OCI-LY7 (cell line): ENCODE results near the gene OLFML2B. TPM values are rescaled to one million over a fixed set of nuclear protein-coding genes. Genes with fewer than 3 reads are reported as not detected.
A peak's percentile ranks its signal among the peaks of the same experiment; 100 is the strongest.

ENCODE experiments used
- BruUV-seq: library from RNA; stranded (reverse); fragments of 400-500 nt; replicated peaks from 2 replicates; lab custom pipeline; 2021; lab: Mats Ljungman, UMichigan
- CTCF ChIA-PET: fragments of 300-600 bp; sonication (Branson Sonifier 250); formaldehyde crosslinking; loops from one replicate; lab custom pipeline; 2022; ENCODE audit warnings: antibody characterized with exemption; ENCODE audit not compliant: unreplicated experiment; lab: Charles Lee
- POLR2A ChIA-PET: fragments of 300-600 bp; sonication (Branson Sonifier 250); formaldehyde crosslinking; loops from one replicate; lab custom pipeline; 2022; ENCODE audit warnings: antibody characterized with exemption; lab: Charles Lee
- DNase-seq: peaks from one replicate; pipeline ENCODE4 v3.0.0-alpha.2; 2015; ENCODE audit warnings: low spot score
- H2AFZ ChIP-seq: fragments of 200-600 bp; sonication (generic), shearing (Covaris generic); 2 replicates; pipeline ENCODE4 v1.6.1; 2014; ENCODE audit warnings: mild to moderate bottlenecking, antibody characterized with exemption, low read length, moderate library complexity
- H3K27ac ChIP-seq: fragments of 200-600 bp; sonication (generic); 2 replicates; pipeline ENCODE4 v1.5.1; 2014; ENCODE audit warnings: mixed run types, low read depth, mild to moderate bottlenecking, moderate library complexity, low read length, inconsistent platforms; ENCODE audit not compliant: poor library complexity, severe bottlenecking
- H3K36me3 ChIP-seq: fragments of 200-600 bp; sonication (generic); 2 replicates; pipeline ENCODE4 v1.6.1; 2014; ENCODE audit warnings: mild to moderate bottlenecking, antibody characterized with exemption, low read length, moderate library complexity, mixed read lengths; ENCODE audit not compliant: insufficient read depth
- H3K4me1 ChIP-seq: fragments of 200-600 bp; sonication (generic); 2 replicates; pipeline ENCODE4 v1.5.1; 2014; ENCODE audit warnings: mild to moderate bottlenecking, low read length; ENCODE audit not compliant: insufficient read depth, poor library complexity, severe bottlenecking
- H3K4me2 ChIP-seq: fragments of 200-600 bp; sonication (generic); 2 replicates; pipeline ENCODE4 v1.6.1; 2014; ENCODE audit warnings: mild to moderate bottlenecking, low read length
- H3K4me3 ChIP-seq: fragments of 200-600 bp; sonication (generic); 2 replicates; pipeline ENCODE4 v1.5.1; 2014; ENCODE audit warnings: mild to moderate bottlenecking, low read depth, low read length; ENCODE audit not compliant: poor library complexity, severe bottlenecking
- H3K79me2 ChIP-seq: fragments of 200-600 bp; sonication (generic); 2 replicates; pipeline ENCODE4 v1.6.1; 2016; ENCODE audit warnings: low read depth, mild to moderate bottlenecking, low read length, moderate library complexity, mixed read lengths; ENCODE audit not compliant: insufficient read depth
- H3K9me2 ChIP-seq: fragments of 200-600 bp; sonication (generic); 2 replicates; pipeline ENCODE4 v1.6.1; 2016; ENCODE audit warnings: mild to moderate bottlenecking, low read length, mixed read lengths; ENCODE audit not compliant: insufficient read depth
- H3K9me3 ChIP-seq: fragments of 200-600 bp; sonication (generic); 2 replicates; pipeline ENCODE4 v1.6.1; 2014; ENCODE audit warnings: mild to moderate bottlenecking, mixed run types, low read length, mixed read lengths
- H4K20me1 ChIP-seq: fragments of 200-600 bp; sonication (generic); 2 replicates; pipeline ENCODE4 v1.6.1; 2014; ENCODE audit warnings: mild to moderate bottlenecking, antibody characterized with exemption, low read length, moderate library complexity, mixed read lengths; ENCODE audit not compliant: insufficient read depth
- CTCF ChIP-seq: fragments of 200-600 bp; sonication (generic); conservative IDR thresholded peaks from 2 replicates; pipeline ENCODE4 v1.5.1; 2014; ENCODE audit warnings: mild to moderate bottlenecking, antibody characterized with exemption, low read length, moderate library complexity, mixed read lengths
- EZH2phosphoT487 ChIP-seq: fragments of 200-600 bp; sonication (generic); IDR thresholded peaks from 2 replicates; pipeline ENCODE4 v1.6.1; 2018; ENCODE audit warnings: low read depth, borderline replicate concordance, mild to moderate bottlenecking, mixed run types, antibody characterized with exemption, low read length, moderate library complexity, mixed read lengths
- intact Hi-C: fragments of 100-400 bp; cut with micrococcal nuclease; formaldehyde crosslinking; loops from one replicate; pipeline ENCODE4 v1.10.0; 2022; ENCODE audit not compliant: unreplicated experiment
- total RNA-seq, 2 experiments: library from RNA; depleted of rRNA in 1 of 2; stranded (reverse); fragments of >200 nt in 1 of 2; shearing (Covaris generic) in 1 of 2; gene quantifications; 2 replicates each; pipeline ENCODE4 v1.2.3, GENCODE V29; 2014 to 2022

Gene OLFML2B
- total RNA-seq, 2 experiments from 2014 or later = not detected

DNA sequence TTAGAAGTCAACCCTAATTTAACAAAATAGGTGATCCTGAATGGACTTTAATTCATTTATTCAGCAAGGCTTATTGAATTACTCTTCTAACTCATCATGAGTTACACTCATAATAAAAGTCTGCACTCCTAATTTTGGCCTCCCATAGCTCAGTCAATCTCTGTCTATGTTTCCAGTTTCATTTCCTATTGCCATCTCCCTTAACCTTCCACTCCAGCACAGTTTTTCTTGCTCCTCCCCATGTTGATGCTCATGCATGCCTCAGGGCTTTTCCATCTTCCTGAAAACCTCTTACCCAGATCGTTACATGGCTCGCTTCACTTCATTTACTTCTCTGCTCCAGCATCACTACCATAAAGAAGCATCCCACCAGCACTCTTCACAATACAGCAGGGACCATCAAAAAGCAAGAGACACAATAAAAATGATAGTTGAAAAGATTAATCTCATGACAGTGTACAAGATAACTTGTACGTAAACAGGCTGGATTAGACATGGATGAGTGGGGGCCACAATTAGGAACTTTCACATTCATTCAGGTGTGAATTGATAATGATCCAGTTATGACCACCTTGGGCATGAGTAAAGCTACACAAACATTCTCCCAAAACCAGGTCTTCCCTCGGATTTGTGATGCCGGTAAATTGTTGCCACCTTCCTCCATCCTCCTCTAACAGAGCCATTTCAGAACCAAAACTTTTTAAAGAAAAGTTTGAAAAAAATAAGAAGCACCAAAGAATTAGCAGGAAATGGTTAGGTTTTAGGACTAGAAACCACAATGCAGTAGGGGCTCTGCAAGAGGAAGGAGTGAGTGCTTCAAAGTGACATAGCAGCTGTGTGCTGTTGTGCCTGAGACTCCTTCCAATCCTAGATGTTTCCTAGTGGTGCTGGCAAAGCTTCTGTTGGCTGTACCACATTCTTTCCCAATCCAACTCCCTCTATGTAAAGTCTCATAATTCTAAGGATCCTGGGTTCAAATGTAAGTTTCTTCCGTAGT lies 89.8 kb downstream of the OLFML2B start:
- Histone ChIP-seq H3K9me3 (no peaks in the 10 kb centered on the region), H3K36me3 (no peaks in the 10 kb centered on the region), H3K27ac (no peak overlapping the region), H3K79me2 (no peaks in the 10 kb centered on the region), H3K4me2 (no peak overlapping the region), H2AFZ (no peak overlapping the region), H4K20me1 (no peaks in the 10 kb centered on the region), H3K4me3 (no peak overlapping the region), H3K9me2 (no peaks in the 10 kb centered on the region), H3K4me1 (no peaks in the 10 kb centered on the region)
- DNase-seq = peak; percentile 2
- POLR2A ChIA-PET = interaction anchor here (1.0 kb wide), 1 partner anchor 15 kb away, joined by 3 read pairs; no protein-coding TSS in a partner anchor
- BruUV-seq = no TSS peak
- CTCF ChIA-PET = no interaction called here
- TF ChIP-seq CTCF (no peak), EZH2phosphoT487 (no peak)
- intact Hi-C loops = no loop called here

Other genes starting within 250 kb of the OLFML2B start
- gene NOS1AP, start 45.8 kb upstream of the OLFML2B start, total RNA-seq (2014; rRNA removed; shearing (Covaris generic)) = not detected in 2 replicates
- not detected in 2 replicates for gene NOS1AP, start 45.8 kb upstream of the OLFML2B start, total RNA-seq (2022)